ENCODE data around the gene ANKRD34B. TPM values are rescaled to one million over a fixed set of nuclear protein-coding genes. Genes with fewer than 3 reads are reported as not detected.

ANKRD34B gene
- total and polyA plus RNA-seq, 2 of the 13 experiments (the other 11 are each of a cell fraction or from before 2014, with no cell fraction given): 0.01 to 0.04 TPM

DNA sequence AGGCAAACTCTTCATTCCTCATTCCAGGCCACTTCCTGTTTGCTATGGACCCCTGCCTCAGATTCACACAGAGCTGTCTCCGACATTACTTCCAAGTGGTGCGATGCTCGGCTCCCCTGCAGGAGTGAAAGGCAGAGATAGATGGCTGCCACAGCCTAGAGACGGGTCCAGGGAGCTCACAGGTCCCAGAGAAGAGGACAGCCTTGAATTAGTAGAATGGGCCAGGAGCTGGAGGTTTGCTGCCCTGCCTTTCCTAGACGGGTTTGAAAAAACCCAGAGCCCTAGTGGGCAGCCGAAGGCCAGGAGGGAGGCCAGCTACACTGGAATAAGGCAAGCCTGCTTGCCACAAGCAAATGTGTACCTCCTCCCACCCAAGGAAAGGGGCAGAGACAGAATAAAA lies 1.8 kb downstream of the ANKRD34B start:
- no peak overlapping the region for H2AFZ ChIP-seq (ENCODE audit: low read length)
- WGBS (ENCODE audit: low lambda C conversion rate): 53% methylated on average over 3 of the region's 6 CpGs
- FAIRE-seq (no peak), DNase-seq (ENCODE audit: low spot score) (no peak), ATAC-seq (no peak)
- no peak overlapping the region for H3K4me3 ChIP-seq (replicated peaks in 1 of 3; ENCODE audit: insufficient read depth in 1 of 3, low read depth in 2 of 3, low read length in 3 of 3)
- intact Hi-C loops (cut with micrococcal nuclease; ENCODE audit: unreplicated experiment): no loop called here
- H3K36me3 ChIP-seq (replicated peaks in 1 of 2; ENCODE audit: control insufficient read depth in 1 of 2, insufficient read depth in 2 of 2, low read length in 2 of 2): no peaks in the 10 kb centered on the region
- H3K9me3 ChIP-seq (ENCODE audit: low read length): no peaks in the 10 kb centered on the region
- no peaks in the 10 kb centered on the region for H4K20me1 ChIP-seq (ENCODE audit: insufficient read depth, low read length)
- H3K27me3 ChIP-seq (ENCODE audit: control insufficient read depth in 1 of 2, insufficient read depth in 2 of 2, low read length in 2 of 2): peaks cover 21 to 57% of the 10 kb centered on the region in 2 experiments
- peaks cover 10% of the 10 kb centered on the region; the same call in 1 of the 2 replicates for H3K4me1 ChIP-seq (ENCODE audit: insufficient read depth, low read length)
- TF ChIP-seq, protein P1, sequence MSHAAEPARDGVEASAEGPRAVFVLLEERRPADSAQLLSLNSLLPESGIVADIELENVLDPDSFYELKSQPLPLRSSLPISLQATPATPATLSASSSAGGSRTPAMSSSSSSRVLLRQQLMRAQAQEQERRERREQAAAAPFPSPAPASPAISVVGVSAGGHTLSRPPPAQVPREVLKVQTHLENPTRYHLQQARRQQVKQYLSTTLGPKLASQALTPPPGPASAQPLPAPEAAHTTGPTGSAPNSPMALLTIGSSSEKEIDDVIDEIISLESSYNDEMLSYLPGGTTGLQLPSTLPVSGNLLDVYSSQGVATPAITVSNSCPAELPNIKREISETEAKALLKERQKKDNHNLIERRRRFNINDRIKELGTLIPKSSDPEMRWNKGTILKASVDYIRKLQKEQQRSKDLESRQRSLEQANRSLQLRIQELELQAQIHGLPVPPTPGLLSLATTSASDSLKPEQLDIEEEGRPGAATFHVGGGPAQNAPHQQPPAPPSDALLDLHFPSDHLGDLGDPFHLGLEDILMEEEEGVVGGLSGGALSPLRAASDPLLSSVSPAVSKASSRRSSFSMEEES (CRISPR knock-in tag; IDR thresholded peaks at IDR 0.05): no peak
- TF ChIP-seq, protein P2, sequence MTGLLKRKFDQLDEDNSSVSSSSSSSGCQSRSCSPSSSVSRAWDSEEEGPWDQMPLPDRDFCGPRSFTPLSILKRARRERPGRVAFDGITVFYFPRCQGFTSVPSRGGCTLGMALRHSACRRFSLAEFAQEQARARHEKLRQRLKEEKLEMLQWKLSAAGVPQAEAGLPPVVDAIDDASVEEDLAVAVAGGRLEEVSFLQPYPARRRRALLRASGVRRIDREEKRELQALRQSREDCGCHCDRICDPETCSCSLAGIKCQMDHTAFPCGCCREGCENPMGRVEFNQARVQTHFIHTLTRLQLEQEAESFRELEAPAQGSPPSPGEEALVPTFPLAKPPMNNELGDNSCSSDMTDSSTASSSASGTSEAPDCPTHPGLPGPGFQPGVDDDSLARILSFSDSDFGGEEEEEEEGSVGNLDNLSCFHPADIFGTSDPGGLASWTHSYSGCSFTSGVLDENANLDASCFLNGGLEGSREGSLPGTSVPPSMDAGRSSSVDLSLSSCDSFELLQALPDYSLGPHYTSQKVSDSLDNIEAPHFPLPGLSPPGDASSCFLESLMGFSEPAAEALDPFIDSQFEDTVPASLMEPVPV (CRISPR knock-in tag; IDR thresholded peaks at IDR 0.05): no peak
- TF ChIP-seq NR3C1 (CRISPR knock-in tag; IDR thresholded peaks at IDR 0.05): no peak
- TF ChIP-seq CREM (IDR thresholded peaks at IDR 0.05): no peak
- no peak for TF ChIP-seq CREM (CRISPR knock-in tag; IDR thresholded peaks at IDR 0.05)
- TF ChIP-seq MIER3 (CRISPR knock-in tag; IDR thresholded peaks at IDR 0.05; ENCODE audit: borderline replicate concordance): no peak
- no peak for TF ChIP-seq RARA (CRISPR knock-in tag; IDR thresholded peaks at IDR 0.05)
- TF ChIP-seq PTBP1 (IDR thresholded peaks at IDR 0.05; ENCODE audit: low read depth, low read length, poor library complexity, severe bottlenecking): no peak
- TF ChIP-seq, protein P3, sequence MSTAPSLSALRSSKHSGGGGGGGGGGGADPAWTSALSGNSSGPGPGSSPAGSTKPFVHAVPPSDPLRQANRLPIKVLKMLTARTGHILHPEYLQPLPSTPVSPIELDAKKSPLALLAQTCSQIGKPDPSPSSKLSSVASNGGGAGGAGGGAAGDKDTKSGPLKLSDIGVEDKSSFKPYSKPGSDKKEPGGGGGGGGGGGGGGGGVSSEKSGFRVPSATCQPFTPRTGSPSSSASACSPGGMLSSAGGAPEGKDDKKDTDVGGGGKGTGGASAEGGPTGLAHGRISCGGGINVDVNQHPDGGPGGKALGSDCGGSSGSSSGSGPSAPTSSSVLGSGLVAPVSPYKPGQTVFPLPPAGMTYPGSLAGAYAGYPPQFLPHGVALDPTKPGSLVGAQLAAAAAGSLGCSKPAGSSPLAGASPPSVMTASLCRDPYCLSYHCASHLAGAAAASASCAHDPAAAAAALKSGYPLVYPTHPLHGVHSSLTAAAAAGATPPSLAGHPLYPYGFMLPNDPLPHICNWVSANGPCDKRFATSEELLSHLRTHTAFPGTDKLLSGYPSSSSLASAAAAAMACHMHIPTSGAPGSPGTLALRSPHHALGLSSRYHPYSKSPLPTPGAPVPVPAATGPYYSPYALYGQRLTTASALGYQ (CRISPR knock-in tag; IDR thresholded peaks at IDR 0.05): no peak
- TF ChIP-seq, protein P4, sequence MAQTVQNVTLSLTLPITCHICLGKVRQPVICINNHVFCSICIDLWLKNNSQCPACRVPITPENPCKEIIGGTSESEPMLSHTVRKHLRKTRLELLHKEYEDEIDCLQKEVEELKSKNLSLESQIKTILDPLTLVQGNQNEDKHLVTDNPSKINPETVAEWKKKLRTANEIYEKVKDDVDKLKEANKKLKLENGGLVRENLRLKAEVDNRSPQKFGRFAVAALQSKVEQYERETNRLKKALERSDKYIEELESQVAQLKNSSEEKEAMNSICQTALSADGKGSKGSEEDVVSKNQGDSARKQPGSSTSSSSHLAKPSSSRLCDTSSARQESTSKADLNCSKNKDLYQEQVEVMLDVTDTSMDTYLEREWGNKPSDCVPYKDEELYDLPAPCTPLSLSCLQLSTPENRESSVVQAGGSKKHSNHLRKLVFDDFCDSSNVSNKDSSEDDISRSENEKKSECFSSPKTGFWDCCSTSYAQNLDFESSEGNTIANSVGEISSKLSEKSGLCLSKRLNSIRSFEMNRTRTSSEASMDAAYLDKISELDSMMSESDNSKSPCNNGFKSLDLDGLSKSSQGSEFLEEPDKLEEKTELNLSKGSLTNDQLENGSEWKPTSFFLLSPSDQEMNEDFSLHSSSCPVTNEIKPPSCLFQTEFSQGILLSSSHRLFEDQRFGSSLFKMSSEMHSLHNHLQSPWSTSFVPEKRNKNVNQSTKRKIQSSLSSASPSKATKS (CRISPR knock-in tag; IDR thresholded peaks at IDR 0.05): no peak
- no peak for TF ChIP-seq ZBTB42 (CRISPR knock-in tag; IDR thresholded peaks at IDR 0.05)
- no peak overlapping the region for H3K4me2 ChIP-seq (ENCODE audit: low read depth, low read length)
- no peak overlapping the region for H3K9ac ChIP-seq (ENCODE audit: insufficient read depth, low read depth, low read length)
- ChIA-PET POLR2A (no interaction called here), CTCF (ENCODE audit: low intra/inter-chr PET ratio, low total read pairs) (no interaction called here)
- in situ Hi-C loops (cut with HindIII; ENCODE audit: extremely low pct_ligation_motif_present, low pct_unique_long_range_greater_than_20kb): no loop called here
- H3K79me2 ChIP-seq (ENCODE audit: insufficient read depth, low read length): no peaks in the 10 kb centered on the region
- BruUV-seq (replicated peaks): no TSS peak
- no peak overlapping the region for H3K27ac ChIP-seq (ENCODE audit: extremely low read length, insufficient read depth, low read length)
